ENCODE results near the gene ETV1.

The ETV1 gene

GRCh38 chr7:13948019-13948801 is 41.3 kb downstream of the ETV1 start:
- in situ Hi-C loops (cut with MboI; ENCODE audit: low pct_unique_long_range_greater_than_20kb, low sequenced_read_pairs, unreplicated experiment) = no loop called here
- DNase-seq (ENCODE audit: low spot score) = no peak
- TF ChIP-seq CTCF (IDR thresholded peaks at IDR 0.05; ENCODE audit: extremely low read depth, insufficient read depth, missing control alignments) = no peak

- in situ Hi-C loops (cut with MboI; ENCODE audit: low pct_unique_long_range_greater_than_20kb, low sequenced_read_pairs, unreplicated experiment) = no loop called here
- no peak for TF ChIP-seq CTCF (IDR thresholded peaks at IDR 0.05; ENCODE audit: extremely low read depth, insufficient read depth, missing control alignments)
These were observed 41.9 kb downstream of the ETV1 start for GRCh38 chr7:13947535-13947934.

GRCh38 chr7:13946181-13946580 is 43.3 kb downstream of the ETV1 start:
- no peak for DNase-seq (ENCODE audit: low spot score)
- in situ Hi-C loops (cut with MboI; ENCODE audit: low pct_unique_long_range_greater_than_20kb, low sequenced_read_pairs, unreplicated experiment) = no loop called here
- no peak for TF ChIP-seq CTCF (IDR thresholded peaks at IDR 0.05; ENCODE audit: extremely low read depth, insufficient read depth, missing control alignments)

More at GRCh38 chr7:13947535-13947934, 41.9 kb downstream of the ETV1 start:
- no peak for DNase-seq (ENCODE audit: low spot score)

GRCh38 chr7:13945670-13946069 is 43.8 kb downstream of the ETV1 start:
- in situ Hi-C loops (cut with MboI; ENCODE audit: low pct_unique_long_range_greater_than_20kb, low sequenced_read_pairs, unreplicated experiment) = no loop called here
- TF ChIP-seq CTCF (IDR thresholded peaks at IDR 0.05; ENCODE audit: extremely low read depth, insufficient read depth, missing control alignments) = no peak
- DNase-seq (ENCODE audit: low spot score) = no peak

- in situ Hi-C loops (cut with MboI; ENCODE audit: low pct_unique_long_range_greater_than_20kb, low sequenced_read_pairs, unreplicated experiment) = no loop called here
- DNase-seq (ENCODE audit: low spot score) = no peak
- no peak for TF ChIP-seq CTCF (IDR thresholded peaks at IDR 0.05; ENCODE audit: extremely low read depth, insufficient read depth, missing control alignments)
These were observed 55.9 kb downstream of the ETV1 start for GRCh38 chr7:13933536-13933935.

DNA sequence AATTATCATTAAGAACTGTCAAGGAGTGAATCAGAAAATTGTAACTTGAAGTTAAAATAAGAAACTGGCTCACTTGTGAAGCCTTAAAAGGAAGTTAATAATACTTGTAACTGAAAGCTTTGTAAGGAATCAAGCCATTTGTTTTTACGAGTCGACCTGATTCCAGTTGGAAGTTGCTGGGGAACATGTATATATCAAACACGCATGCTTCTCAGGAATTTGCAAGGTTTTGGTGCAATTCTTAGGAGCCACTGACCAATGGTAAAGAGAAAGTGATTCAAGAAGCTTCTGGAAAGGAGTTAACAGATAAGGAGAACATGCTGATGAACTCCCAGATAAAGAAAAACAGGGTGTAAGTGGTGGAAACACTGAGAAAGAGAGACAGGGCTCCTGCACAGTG is 56.4 kb downstream of the ETV1 start:
- in situ Hi-C loops (cut with MboI; ENCODE audit: low pct_unique_long_range_greater_than_20kb, low sequenced_read_pairs, unreplicated experiment) = no loop called here
- TF ChIP-seq CTCF (IDR thresholded peaks at IDR 0.05; ENCODE audit: extremely low read depth, insufficient read depth, missing control alignments) = no peak
- DNase-seq (ENCODE audit: low spot score) = no peak

Data from GM13977 (cell line).